Esophagus muscularis mucosa (tissue), 4 donors: ENCODE measurements around the gene ANKS1B.

Experiments
- CTCF ChIP-seq, 3 experiments: fragments of 200-600 bp in 2 of 3; fragments of 450-650 bp in 1 of 3; sonication (generic) in 2 of 3; IDR thresholded peaks; one replicate each; pipeline ENCODE4 v1.5.1; 2017 to 2019; ENCODE audit warnings: antibody characterized with exemption in 3 of 3, mild to moderate bottlenecking in 2 of 3, moderate library complexity in 1 of 3
- EP300 ChIP-seq: sonication (generic); formaldehyde crosslinking; IDR thresholded peaks from one replicate; pipeline ENCODE4 v1.6.1; 2017; ENCODE audit warnings: antibody characterized with exemption
- POLR2A ChIP-seq: fragments of 450-650 bp; IDR thresholded peaks from one replicate; pipeline ENCODE4 v1.6.1; 2017; ENCODE audit warnings: antibody characterized with exemption, moderate library complexity, mild to moderate bottlenecking, low read depth

GRCh38 chr12:99917711-99918402, 66.9 kb downstream of the ANKS1B start:
- no peak for TF ChIP-seq CTCF (IDR thresholded peaks at IDR 0.05)
- no peak for TF ChIP-seq EP300
- TF ChIP-seq POLR2A: no peak
